Measurements from ENCODE around the gene TMEM221.

The TMEM221 gene

GRCh38 chr19:17484520-17485185, 36.2 kb upstream of the TMEM221 start:
- no peak for TF ChIP-seq CTCF (IDR thresholded peaks at IDR 0.05; ENCODE audit: unreplicated experiment in 3 of 3)
- H3K27ac Mint-ChIP-seq, result no peak overlapping the region
- H3K4me3 Mint-ChIP-seq, result no peak overlapping the region
- H3K36me3 Mint-ChIP-seq (ENCODE audit: low read depth), result peaks cover 10% of the 10 kb centered on the region
- no peaks in the 10 kb centered on the region for H3K27me3 Mint-ChIP-seq (ENCODE audit: low read depth)
- peaks cover 9% of the 10 kb centered on the region for H3K4me1 Mint-ChIP-seq
- H3K9me3 Mint-ChIP-seq, result no peaks in the 10 kb centered on the region

- Mint-ChIP-seq H3K4me1 (peaks cover 13% of the 10 kb centered on the region), H3K36me3 (ENCODE audit: low read depth) (peaks cover 7% of the 10 kb centered on the region), H3K27ac (no peak overlapping the region), H3K9me3 (no peaks in the 10 kb centered on the region), H3K27me3 (ENCODE audit: low read depth) (no peaks in the 10 kb centered on the region), H3K4me3 (no peak overlapping the region)
- TF ChIP-seq CTCF (IDR thresholded peaks at IDR 0.05; ENCODE audit: unreplicated experiment in 3 of 3), result no peak
Measured at GRCh38 chr19:17483605-17484002, 35.1 kb upstream of the TMEM221 start.

DNA sequence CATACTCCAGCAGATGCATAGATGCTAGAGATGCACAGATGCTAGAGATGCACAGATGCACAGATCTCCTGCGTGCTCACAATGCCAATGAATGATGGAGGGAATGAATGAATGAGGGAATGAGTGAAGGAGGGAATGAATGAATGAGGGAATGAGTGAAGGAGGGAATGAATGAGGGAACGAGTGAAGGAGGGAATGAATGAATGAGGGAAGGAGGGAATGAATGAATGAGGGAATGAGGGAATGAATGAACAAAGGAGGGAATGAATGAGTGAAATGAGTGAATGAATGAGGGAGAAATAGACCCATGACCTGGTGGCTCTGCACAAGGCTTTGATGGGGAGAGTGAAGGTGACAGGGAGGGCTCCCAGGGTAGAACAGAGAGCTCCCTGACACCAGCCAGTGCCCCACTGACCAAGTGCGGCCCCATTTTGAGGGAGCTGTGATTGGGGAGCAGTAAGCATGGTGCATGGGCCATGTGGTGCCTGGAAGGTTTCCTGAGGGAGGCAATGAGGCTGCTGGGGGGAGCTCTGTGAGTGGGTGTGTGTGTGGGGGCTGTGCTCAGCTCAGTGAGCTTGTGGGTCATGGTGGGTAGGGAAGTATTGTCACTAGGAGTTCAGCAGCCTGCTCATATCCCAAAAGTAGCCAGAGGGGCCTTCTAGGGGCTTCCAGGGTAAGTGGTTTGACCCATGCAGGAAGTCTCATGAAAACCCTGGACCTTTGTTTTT, 34.6 kb upstream of the TMEM221 start:
- Mint-ChIP-seq H3K27ac (no peak overlapping the region), H3K4me3 (no peak overlapping the region), H3K4me1 (peaks cover 7% of the 10 kb centered on the region), H3K9me3 (no peaks in the 10 kb centered on the region), H3K36me3 (ENCODE audit: low read depth) (peaks cover 3% of the 10 kb centered on the region), H3K27me3 (ENCODE audit: low read depth) (no peaks in the 10 kb centered on the region)
- no peak for TF ChIP-seq CTCF (IDR thresholded peaks at IDR 0.05; ENCODE audit: unreplicated experiment in 3 of 3)

DNA sequence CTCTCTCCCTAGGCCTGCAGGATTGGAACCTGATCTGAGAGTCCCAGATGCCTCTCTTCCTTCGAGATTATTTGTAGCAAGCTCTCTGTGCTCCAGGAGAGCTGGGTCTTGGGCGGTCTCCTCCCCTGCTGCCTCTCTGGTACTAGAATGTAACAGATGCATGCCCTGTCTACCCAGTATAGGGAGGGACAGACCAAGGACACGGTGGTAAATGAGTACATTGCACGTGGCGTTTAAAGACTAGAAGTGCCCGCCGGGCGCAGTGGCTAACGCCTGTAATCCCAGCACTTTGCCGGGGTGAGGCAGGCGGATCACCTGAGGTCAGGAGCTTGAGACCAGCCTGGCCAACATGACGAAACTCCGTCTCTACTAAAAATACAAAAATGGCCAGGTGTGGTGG, 33.5 kb upstream of the TMEM221 start:
- no peaks in the 10 kb centered on the region for H3K27me3 Mint-ChIP-seq (ENCODE audit: low read depth)
- TF ChIP-seq CTCF (IDR thresholded peaks at IDR 0.05; ENCODE audit: unreplicated experiment in 3 of 3), result no peak
- no peaks in the 10 kb centered on the region for H3K9me3 Mint-ChIP-seq
- no peak overlapping the region for H3K27ac Mint-ChIP-seq
- H3K4me3 Mint-ChIP-seq, result no peak overlapping the region
- H3K4me1 Mint-ChIP-seq, result peaks cover 7% of the 10 kb centered on the region
- H3K36me3 Mint-ChIP-seq (ENCODE audit: low read depth), result peaks cover 3% of the 10 kb centered on the region

DNA sequence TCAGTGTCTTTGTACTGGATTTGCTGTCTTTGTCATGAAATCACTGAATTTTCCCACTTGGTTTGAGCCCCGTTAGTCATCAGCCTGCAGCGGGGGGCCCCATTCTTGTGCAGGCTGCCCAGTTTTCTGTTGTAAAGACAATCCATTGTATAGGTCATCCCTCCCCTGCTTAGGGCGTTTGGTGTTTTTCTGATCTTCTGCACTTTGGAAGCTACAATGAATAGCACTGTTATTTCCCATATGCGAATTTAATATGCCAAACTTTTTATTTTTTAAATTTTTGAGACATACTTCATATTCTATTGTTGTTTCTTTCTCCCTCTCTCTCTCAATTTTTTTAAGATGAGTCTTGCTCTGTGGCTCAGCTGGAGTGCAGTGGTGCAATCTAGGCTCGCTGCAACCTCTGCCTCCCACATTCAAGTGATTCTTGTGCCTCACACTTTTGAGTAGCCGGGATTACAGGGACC, 30.9 kb upstream of the TMEM221 start:
- no peak for TF ChIP-seq CTCF (IDR thresholded peaks at IDR 0.05; ENCODE audit: unreplicated experiment in 3 of 3)
- H3K9me3 Mint-ChIP-seq, result no peaks in the 10 kb centered on the region
- no peak overlapping the region for H3K4me3 Mint-ChIP-seq
- H3K27ac Mint-ChIP-seq, result peak overlapping the region; percentile 10 to 84 (median 67)
- H3K36me3 Mint-ChIP-seq (ENCODE audit: low read depth), result peaks cover 3% of the 10 kb centered on the region
- no peaks in the 10 kb centered on the region for H3K27me3 Mint-ChIP-seq (ENCODE audit: low read depth)
- peaks cover 16% of the 10 kb centered on the region for H3K4me1 Mint-ChIP-seq

All from nephron (organoid).